CD14-positive monocyte (primary cell): ENCODE data around the gene GPBP1L1. TPM values are rescaled to one million over a fixed set of nuclear protein-coding genes. Genes with fewer than 3 reads are reported as not detected.

ENCODE experiments used
- DNase-seq, 3 donors: peaks; one replicate each; pipeline ENCODE4 v3.0.0-alpha.2; 2011 to 2022
- H2AFZ ChIP-seq: 2 replicates; pipeline ENCODE4 v1.6.0; 2012; ENCODE audit warnings: mild to moderate bottlenecking, low read depth, low read length, inconsistent platforms; ENCODE audit not compliant: insufficient read depth, poor library complexity, severe bottlenecking
- H3K27ac ChIP-seq, 2 donors: 1 replicate in 1 of 2; 2 replicates in 1 of 2; pipeline ENCODE4 v1.5.1; 2012 to 2013; ENCODE audit warnings: low read length in 2 of 2, control low read depth in 1 of 2, inconsistent platforms in 1 of 2, low read depth in 1 of 2, mild to moderate bottlenecking in 1 of 2
- H3K27me3 ChIP-seq, 2 donors: one replicate each; pipeline versions ENCODE4 v1.6.0 to v1.6.1; 2011 to 2013; ENCODE audit warnings: low read length in 2 of 2; ENCODE audit not compliant: control insufficient read depth in 2 of 2, insufficient read depth in 2 of 2
- H3K36me3 ChIP-seq, 2 donors: replicated peaks in 1 of 2; 1 replicate in 1 of 2; 2 replicates in 1 of 2; pipeline versions ENCODE4 v1.5.1 to v1.6.1; 2012 to 2013; ENCODE audit warnings: low read length in 2 of 2, control low read depth in 1 of 2, inconsistent platforms in 1 of 2, mild to moderate bottlenecking in 1 of 2; ENCODE audit not compliant: insufficient read depth in 2 of 2, control insufficient read depth in 1 of 2
- H3K4me1 ChIP-seq, 2 donors: 1 replicate in 1 of 2; 2 replicates in 1 of 2; pipeline versions ENCODE4 v1.5.1 to v1.6.1; 2012 to 2013; ENCODE audit warnings: low read length in 2 of 2, control low read depth in 1 of 2, inconsistent platforms in 1 of 2, mild to moderate bottlenecking in 1 of 2, moderate library complexity in 1 of 2; ENCODE audit not compliant: insufficient read depth in 2 of 2, control insufficient read depth in 1 of 2
- H3K4me2 ChIP-seq: replicated peaks from 2 replicates; pipeline ENCODE3; 2012; ENCODE audit warnings: low read length, moderate library complexity, mild to moderate bottlenecking; ENCODE audit not compliant: poor library complexity, severe bottlenecking; ENCODE audit errors: extremely low read depth
- H3K4me3 ChIP-seq, 3 experiments: fragments of 200-600 bp in 1 of 3; sonication (generic) in 1 of 3; replicated peaks in 1 of 3; 1 replicate in 2 of 3; 2 replicates in 1 of 3; pipeline ENCODE4 v1.5.1; 2011 to 2013; ENCODE audit warnings: low read length in 3 of 3, mild to moderate bottlenecking in 3 of 3, control low read depth in 2 of 3, low read depth in 2 of 3, inconsistent platforms in 1 of 3, moderate library complexity in 1 of 3
- H3K79me2 ChIP-seq: 2 replicates; pipeline ENCODE4 v1.6.0; 2012; ENCODE audit warnings: mild to moderate bottlenecking, control low read depth, inconsistent platforms, low read length, moderate library complexity; ENCODE audit not compliant: insufficient read depth
- H3K9ac ChIP-seq: 2 replicates; pipeline ENCODE4 v1.6.0; 2017; ENCODE audit warnings: low read length, mild to moderate bottlenecking; ENCODE audit not compliant: insufficient read depth, poor library complexity, severe bottlenecking
- H3K9me3 ChIP-seq, 2 donors: replicated peaks in 1 of 2; 1 replicate in 1 of 2; 2 replicates in 1 of 2; pipeline versions ENCODE4 v1.5.1 to v1.6.1; 2012 to 2013; ENCODE audit warnings: low read length in 2 of 2, control low read depth in 1 of 2; ENCODE audit not compliant: control insufficient read depth in 1 of 2, insufficient read depth in 1 of 2
- H4K20me1 ChIP-seq: 2 replicates; pipeline ENCODE4 v1.6.0; 2012; ENCODE audit warnings: mild to moderate bottlenecking, low read length, control low read depth, moderate library complexity; ENCODE audit not compliant: insufficient read depth
- H3K27ac Mint-ChIP-seq, 7 donors: one replicate each; pipeline ENCODE4 v1.8.0; 2020; ENCODE audit warnings: mild to moderate bottlenecking in 7 of 7, mixed read lengths in 7 of 7, moderate library complexity in 6 of 7, inconsistent platforms in 2 of 7
- H3K27me3 Mint-ChIP-seq, 3 donors: one replicate each; pipeline ENCODE4 v1.8.0; 2021 to 2022; ENCODE audit warnings: low read depth in 3 of 3, mild to moderate bottlenecking in 3 of 3, mixed read lengths in 3 of 3, moderate library complexity in 3 of 3, inconsistent platforms in 1 of 3
- H3K36me3 Mint-ChIP-seq, 2 donors: one replicate each; pipeline ENCODE4 v1.8.0; 2020; ENCODE audit warnings: mixed read lengths in 2 of 2, inconsistent platforms in 1 of 2, mild to moderate bottlenecking in 1 of 2
- H3K4me1 Mint-ChIP-seq: one replicate; pipeline ENCODE4 v1.8.0; 2020; ENCODE audit warnings: mild to moderate bottlenecking, mixed read lengths
- H3K4me3 Mint-ChIP-seq, 2 donors: one replicate each; pipeline ENCODE4 v1.8.0; 2020; ENCODE audit warnings: mild to moderate bottlenecking in 2 of 2, mixed read lengths in 2 of 2, moderate library complexity in 1 of 2
- H3K9me3 Mint-ChIP-seq, 7 donors: one replicate each; pipeline ENCODE4 v1.8.0; 2020 to 2022; ENCODE audit warnings: mixed read lengths in 7 of 7, mild to moderate bottlenecking in 6 of 7, moderate library complexity in 6 of 7, inconsistent platforms in 2 of 7
- WGBS: methylation state at CpG from one replicate; pipeline ENCODE4 v1.1.5; 2013; ENCODE audit warnings: missing lambda C conversion rate; ENCODE audit not compliant: insufficient coverage; 5-methylcytosine and 5-hydroxymethylcytosine counted together
- intact Hi-C, 2 donors: fragments of 100-400 bp; cut with micrococcal nuclease; formaldehyde crosslinking; loops; one replicate each; pipeline versions ENCODE4 v1.15.0 to v1.15.1; 2023
- polyA plus RNA-seq, 3 donors: library from polyadenylated mRNA; depleted of rRNA in 1 of 3; unstranded in 2 of 3; stranded (reverse) in 1 of 3; fragments of 300-500 nt in 2 of 3; fragments of >200 nt in 1 of 3; fragmentation: Illumina TruSeq in 2 of 3; gene quantifications; 1 replicate in 2 of 3; 2 replicates in 1 of 3; pipeline ENCODE4 v1.2.3, GENCODE V29; 2012 to 2021
- TF ChIP-seq, protein P1 (sequence below): fragments of 200-600 bp; IDR thresholded peaks from one replicate; pipeline ENCODE4 v1.8.0; 2022; ENCODE audit warnings: antibody characterized with exemption, mild to moderate bottlenecking

The GPBP1L1 gene
- polyA plus RNA-seq, 3 donors, result 71.6 to 93.3 (median 79.5) TPM

DNA sequence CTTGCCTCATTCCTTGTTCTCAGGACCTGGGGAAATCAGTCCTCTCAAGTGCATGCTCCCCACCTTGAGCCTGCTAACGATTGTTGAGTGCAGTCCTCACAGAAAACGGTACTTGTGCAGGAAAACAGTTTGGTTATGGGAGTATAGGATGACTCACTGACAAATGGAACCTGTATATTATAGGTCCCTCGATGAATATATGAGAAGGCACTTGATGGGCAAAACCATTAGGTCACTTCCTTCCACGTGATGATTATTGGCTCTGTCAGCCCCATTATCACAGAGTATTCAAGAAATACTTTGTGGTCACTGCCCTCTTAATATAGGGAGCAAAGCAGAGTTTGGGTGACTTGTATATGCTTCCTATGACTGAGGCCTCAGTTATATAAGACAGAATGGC is 68.7 kb downstream of the GPBP1L1 start:
- Histone ChIP-seq H3K4me1 (peaks cover 0 to 2% of the 10 kb centered on the region in 2 donors), H3K27me3 (no peaks in the 10 kb centered on the region), H4K20me1 (peaks cover 14% of the 10 kb centered on the region), H3K9me3 (no peaks in the 10 kb centered on the region), H3K79me2 (no peaks in the 10 kb centered on the region), H3K36me3 (peaks cover 69 to 89% of the 10 kb centered on the region in 2 donors), H3K9ac (no peak overlapping the region), H2AFZ (no peak overlapping the region), H3K4me3 (no peak overlapping the region), H3K4me2 (no peak overlapping the region), H3K27ac (peak overlapping the region in 1 of 2 donors; percentile 49)
- peaks cover 7% of the 10 kb centered on the region for H3K4me1 Mint-ChIP-seq
- H3K27ac Mint-ChIP-seq, result peak overlapping the region in 2 of 7 donors; percentile 37 to 64
- TF ChIP-seq, protein P1, sequence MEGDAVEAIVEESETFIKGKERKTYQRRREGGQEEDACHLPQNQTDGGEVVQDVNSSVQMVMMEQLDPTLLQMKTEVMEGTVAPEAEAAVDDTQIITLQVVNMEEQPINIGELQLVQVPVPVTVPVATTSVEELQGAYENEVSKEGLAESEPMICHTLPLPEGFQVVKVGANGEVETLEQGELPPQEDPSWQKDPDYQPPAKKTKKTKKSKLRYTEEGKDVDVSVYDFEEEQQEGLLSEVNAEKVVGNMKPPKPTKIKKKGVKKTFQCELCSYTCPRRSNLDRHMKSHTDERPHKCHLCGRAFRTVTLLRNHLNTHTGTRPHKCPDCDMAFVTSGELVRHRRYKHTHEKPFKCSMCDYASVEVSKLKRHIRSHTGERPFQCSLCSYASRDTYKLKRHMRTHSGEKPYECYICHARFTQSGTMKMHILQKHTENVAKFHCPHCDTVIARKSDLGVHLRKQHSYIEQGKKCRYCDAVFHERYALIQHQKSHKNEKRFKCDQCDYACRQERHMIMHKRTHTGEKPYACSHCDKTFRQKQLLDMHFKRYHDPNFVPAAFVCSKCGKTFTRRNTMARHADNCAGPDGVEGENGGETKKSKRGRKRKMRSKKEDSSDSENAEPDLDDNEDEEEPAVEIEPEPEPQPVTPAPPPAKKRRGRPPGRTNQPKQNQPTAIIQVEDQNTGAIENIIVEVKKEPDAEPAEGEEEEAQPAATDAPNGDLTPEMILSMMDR, result no peak
- no peaks in the 10 kb centered on the region for H3K27me3 Mint-ChIP-seq
- intact Hi-C loops, result no loop called here
- no peak for DNase-seq
- WGBS, result 92% methylated on average over 2 of the region's 4 CpGs
- H3K9me3 Mint-ChIP-seq, result no peaks in the 10 kb centered on the region
- peaks cover 58 to 72% of the 10 kb centered on the region in 2 donors for H3K36me3 Mint-ChIP-seq
- H3K4me3 Mint-ChIP-seq, result no peak overlapping the region

DNA sequence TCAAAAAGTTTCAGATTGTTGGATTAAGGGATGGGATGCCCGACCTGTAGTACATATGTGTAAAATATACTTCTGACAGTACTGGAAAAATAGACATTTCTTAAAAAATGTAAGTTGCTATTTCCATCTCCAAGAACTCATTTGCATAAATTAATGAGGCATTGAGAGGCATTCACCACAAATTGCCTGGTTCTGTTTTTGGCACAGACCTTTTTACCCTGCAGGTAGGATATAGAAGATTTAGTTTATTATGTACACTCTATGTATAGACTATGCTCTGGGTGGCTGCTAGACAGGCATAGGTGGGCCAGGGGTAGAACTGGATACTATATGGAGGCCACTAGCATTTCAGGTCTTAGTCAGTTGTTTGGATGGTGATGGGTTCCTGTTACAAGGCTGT is 70.4 kb downstream of the GPBP1L1 start:
- no peak overlapping the region for H3K4me2 ChIP-seq
- no peak for DNase-seq
- intact Hi-C loops, result no loop called here
- no peak overlapping the region for H2AFZ ChIP-seq
- TF ChIP-seq, protein P1, result no peak
- no CpG with 5 or more reads among the region's 1 CpG for WGBS
- Mint-ChIP-seq H3K4me1 (no peaks in the 10 kb centered on the region), H3K36me3 (peaks cover 58 to 70% of the 10 kb centered on the region in 2 donors), H3K27me3 (no peaks in the 10 kb centered on the region), H3K9me3 (no peaks in the 10 kb centered on the region), H3K27ac (peak overlapping the region in 2 of 7 donors; percentile 50 to 54), H3K4me3 (no peak overlapping the region)
- H3K79me2 ChIP-seq, result peaks cover 4% of the 10 kb centered on the region
- H3K4me1 ChIP-seq, result no peaks in the 10 kb centered on the region
- no peaks in the 10 kb centered on the region for H3K9me3 ChIP-seq
- no peak overlapping the region for H3K27ac ChIP-seq
- H3K9ac ChIP-seq, result no peak overlapping the region
- no peak overlapping the region for H3K4me3 ChIP-seq
- peaks cover 69 to 90% of the 10 kb centered on the region in 2 donors for H3K36me3 ChIP-seq
- no peaks in the 10 kb centered on the region for H3K27me3 ChIP-seq
- H4K20me1 ChIP-seq, result peaks cover 2% of the 10 kb centered on the region
